ENCODE results near the gene HPCAL1.

DNA sequence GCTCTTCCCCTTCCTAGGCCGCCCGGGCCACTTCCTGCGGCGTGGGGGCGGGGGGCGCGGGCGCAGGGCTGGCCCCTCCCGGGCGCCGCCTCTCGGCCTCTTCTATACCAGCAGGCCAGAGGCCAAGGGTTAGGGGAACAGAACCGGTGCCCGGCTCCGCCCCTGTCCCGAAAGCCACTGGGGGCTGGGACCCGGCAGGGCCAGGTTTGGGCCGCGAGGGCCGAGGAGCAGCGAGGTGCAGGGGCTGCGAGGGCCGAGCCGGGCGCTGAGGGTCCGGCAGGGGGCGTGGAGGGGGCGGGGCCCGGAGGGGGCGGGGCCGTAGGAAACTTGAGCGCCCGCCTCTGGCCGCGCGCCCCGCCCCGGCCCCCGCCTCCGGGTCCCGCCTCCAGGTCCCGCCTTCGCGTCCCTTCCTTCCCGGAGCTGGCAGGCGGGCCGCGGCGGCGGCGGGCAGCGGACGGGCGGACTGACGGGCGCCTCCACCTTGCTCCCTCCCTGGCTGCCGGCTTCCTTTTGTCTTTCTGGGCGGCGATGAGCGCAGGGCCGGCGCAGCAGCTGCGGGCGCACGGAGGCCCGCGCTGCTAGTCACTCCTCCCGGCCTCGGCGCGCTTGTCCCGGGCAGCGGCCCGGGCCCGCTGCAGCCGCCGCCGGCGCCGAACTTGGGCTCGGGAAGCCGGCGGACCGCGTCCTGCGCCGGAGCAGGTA lies at the start of gene HPCAL1:
- TF ChIP-seq, protein P1, sequence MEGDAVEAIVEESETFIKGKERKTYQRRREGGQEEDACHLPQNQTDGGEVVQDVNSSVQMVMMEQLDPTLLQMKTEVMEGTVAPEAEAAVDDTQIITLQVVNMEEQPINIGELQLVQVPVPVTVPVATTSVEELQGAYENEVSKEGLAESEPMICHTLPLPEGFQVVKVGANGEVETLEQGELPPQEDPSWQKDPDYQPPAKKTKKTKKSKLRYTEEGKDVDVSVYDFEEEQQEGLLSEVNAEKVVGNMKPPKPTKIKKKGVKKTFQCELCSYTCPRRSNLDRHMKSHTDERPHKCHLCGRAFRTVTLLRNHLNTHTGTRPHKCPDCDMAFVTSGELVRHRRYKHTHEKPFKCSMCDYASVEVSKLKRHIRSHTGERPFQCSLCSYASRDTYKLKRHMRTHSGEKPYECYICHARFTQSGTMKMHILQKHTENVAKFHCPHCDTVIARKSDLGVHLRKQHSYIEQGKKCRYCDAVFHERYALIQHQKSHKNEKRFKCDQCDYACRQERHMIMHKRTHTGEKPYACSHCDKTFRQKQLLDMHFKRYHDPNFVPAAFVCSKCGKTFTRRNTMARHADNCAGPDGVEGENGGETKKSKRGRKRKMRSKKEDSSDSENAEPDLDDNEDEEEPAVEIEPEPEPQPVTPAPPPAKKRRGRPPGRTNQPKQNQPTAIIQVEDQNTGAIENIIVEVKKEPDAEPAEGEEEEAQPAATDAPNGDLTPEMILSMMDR (conservative IDR thresholded peaks at IDR 0.05; ENCODE audit: low read length) = peak; percentile 52
- no peak for TF ChIP-seq EZH2phosphoT487 (IDR thresholded peaks at IDR 0.05; ENCODE audit: borderline replicate concordance)

All from Loucy (cell line).